ENCODE results near the gene BRSK2.

- no peak for TF ChIP-seq CTCF (conservative IDR thresholded peaks at IDR 0.05 in 1 of 2, IDR thresholded peaks at IDR 0.05 in 1 of 2; ENCODE audit: low read depth in 1 of 2, low read length in 2 of 2)
- TF ChIP-seq EZH2 (IDR thresholded peaks at IDR 0.05; ENCODE audit: low read length, missing control alignments) = no peak
Observed at GRCh38 chr11:1433977-1434640, 44.4 kb downstream of the BRSK2 start.
